IPS DF 19.7 (cell line): ENCODE data around the gene OR1L8.

Source experiments
- DNase-seq: peaks from one replicate; pipeline ENCODE4 v3.0.0-alpha.2; 2013; ENCODE audit warnings: low read depth, low spot score

Gene OR1L8

GRCh38 chr9:122518226-122518625 lies 65.0 kb downstream of the OR1L8 start:
- no peak for DNase-seq
